Endodermal cell (in vitro differentiated cells): ENCODE data around the gene GIMAP6. TPM values are rescaled to one million over a fixed set of nuclear protein-coding genes. Genes with fewer than 3 reads are reported as not detected.

Source experiments
- DNase-seq: peaks from one replicate; pipeline ENCODE4 v3.0.0-alpha.2; 2017
- H3K27ac ChIP-seq: 2 replicates; pipeline ENCODE4 v1.5.1; 2013; ENCODE audit warnings: mild to moderate bottlenecking, low read depth, low read length, moderate library complexity
- H3K27me3 ChIP-seq: 2 replicates; pipeline ENCODE4 v1.6.1; 2013; ENCODE audit warnings: mild to moderate bottlenecking, low read length, moderate library complexity; ENCODE audit not compliant: insufficient read depth, control insufficient read depth, poor library complexity, severe bottlenecking
- H3K36me3 ChIP-seq: 2 replicates; pipeline ENCODE4 v1.7.0; 2013; ENCODE audit warnings: mild to moderate bottlenecking, low read length, moderate library complexity; ENCODE audit not compliant: control insufficient read depth, insufficient read depth
- H3K4me1 ChIP-seq: one replicate; pipeline ENCODE4 v1.7.0; 2013; ENCODE audit warnings: low read length; ENCODE audit not compliant: control insufficient read depth, insufficient read depth
- H3K4me3 ChIP-seq: 2 replicates; pipeline ENCODE4 v1.5.1; 2013; ENCODE audit warnings: mild to moderate bottlenecking, low read length, moderate library complexity
- H3K9ac ChIP-seq: 2 replicates; pipeline ENCODE4 v1.6.1; 2013; ENCODE audit warnings: mild to moderate bottlenecking, low read length, moderate library complexity; ENCODE audit not compliant: poor library complexity, severe bottlenecking; ENCODE audit errors: extremely low read depth
- H3K9me3 ChIP-seq: 2 replicates; pipeline ENCODE4 v1.6.1; 2013; ENCODE audit warnings: mild to moderate bottlenecking, low read length, moderate library complexity; ENCODE audit not compliant: control insufficient read depth
- H3K27ac Mint-ChIP-seq: 2 replicates; pipeline ENCODE4 v1.8.0; 2020; ENCODE audit warnings: mixed read lengths
- H3K27me3 Mint-ChIP-seq: 2 replicates; pipeline ENCODE4 v1.8.0; 2021; ENCODE audit warnings: mild to moderate bottlenecking, mixed read lengths; ENCODE audit not compliant: insufficient read depth
- H3K36me3 Mint-ChIP-seq: 2 replicates; pipeline ENCODE4 v1.8.0; 2020; ENCODE audit warnings: low read depth, mixed read lengths
- H3K4me1 Mint-ChIP-seq: 2 replicates; pipeline ENCODE4 v1.8.0; 2020; ENCODE audit warnings: mixed read lengths
- H3K4me3 Mint-ChIP-seq: 2 replicates; pipeline ENCODE4 v1.8.0; 2020; ENCODE audit warnings: mild to moderate bottlenecking, moderate library complexity, mixed read lengths
- H3K9me3 Mint-ChIP-seq: 2 replicates; pipeline ENCODE4 v1.8.0; 2020; ENCODE audit warnings: mild to moderate bottlenecking, mixed read lengths
- CTCF ChIP-seq: fragments of 200-600 bp; sonication (generic); conservative IDR thresholded peaks from 2 replicates; pipeline ENCODE4 v1.5.0; 2021; ENCODE audit warnings: antibody characterized with exemption, mild to moderate bottlenecking
- WGBS, 2 experiments: methylation state at CpG; one replicate each; pipeline versions ENCODE4 v1.1.5 to v1.1.7; 2013; ENCODE audit warnings: missing lambda C conversion rate in 2 of 2, mixed read lengths in 1 of 2; ENCODE audit not compliant: insufficient coverage in 1 of 2, insufficient read length in 1 of 2; 5-methylcytosine and 5-hydroxymethylcytosine counted together
- total RNA-seq, 2 donors: library from RNA; stranded (reverse); fragmentation: NEBNext Ultra II Directional in 1 of 2; extraction: Animal tissue kit (Norgen Biotek cat#: 25700) in 1 of 2; gene quantifications; 2 replicates in 1 of 2; 3 replicates in 1 of 2; pipeline ENCODE4 v1.2.1, GENCODE V29; 2021

GIMAP6 gene
- total RNA-seq, 2 donors from 2014 or later, result not detected

DNA sequence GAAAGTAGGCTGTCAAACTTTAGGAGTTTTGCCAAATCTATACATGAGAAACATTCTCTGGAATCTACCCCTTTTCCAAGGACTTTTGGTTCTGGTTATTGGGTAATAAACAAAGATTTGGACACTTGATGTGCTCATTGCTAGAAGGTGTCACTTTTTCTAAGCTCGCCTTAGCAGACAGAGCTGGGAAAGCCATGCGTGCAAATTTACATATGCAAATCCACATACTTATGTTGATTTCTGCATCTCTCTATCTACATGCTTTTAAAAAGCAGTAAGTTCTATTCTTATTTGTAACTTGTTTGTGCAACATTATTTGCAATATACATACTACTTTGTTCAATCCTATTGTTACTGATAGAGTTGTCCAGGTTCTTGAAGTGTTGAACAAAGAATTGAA lies 22.5 kb upstream of the GIMAP6 start:
- Histone ChIP-seq H3K4me1 (no peaks in the 10 kb centered on the region), H3K36me3 (no peaks in the 10 kb centered on the region), H3K9ac (no peak overlapping the region), H3K9me3 (peaks cover 9% of the 10 kb centered on the region), H3K4me3 (no peak overlapping the region), H3K27ac (no peak overlapping the region), H3K27me3 (no peaks in the 10 kb centered on the region)
- WGBS, 2 experiments, result 57 to 75% methylated on average over 2 of the region's 2 CpGs
- DNase-seq, result no peak
- H3K4me1 Mint-ChIP-seq, result no peaks in the 10 kb centered on the region
- H3K9me3 Mint-ChIP-seq, result peaks cover 9% of the 10 kb centered on the region
- H3K27me3 Mint-ChIP-seq, result peaks cover 1% of the 10 kb centered on the region
- no peak overlapping the region for H3K27ac Mint-ChIP-seq
- no peak for TF ChIP-seq CTCF
- H3K36me3 Mint-ChIP-seq, result no peaks in the 10 kb centered on the region
- no peak overlapping the region for H3K4me3 Mint-ChIP-seq

- H3K27ac ChIP-seq, result no peak overlapping the region
- H3K27ac Mint-ChIP-seq, result no peak overlapping the region
- H3K36me3 Mint-ChIP-seq, result no peaks in the 10 kb centered on the region
- no peak for TF ChIP-seq CTCF
- H3K9ac ChIP-seq, result no peak overlapping the region
- H3K4me1 ChIP-seq, result no peaks in the 10 kb centered on the region
- H3K4me3 Mint-ChIP-seq, result no peak overlapping the region
- no peaks in the 10 kb centered on the region for H3K4me1 Mint-ChIP-seq
- no peak overlapping the region for H3K4me3 ChIP-seq
- DNase-seq, result no peak
- H3K27me3 Mint-ChIP-seq, result peaks cover 7% of the 10 kb centered on the region
- WGBS, 2 experiments, result 67% methylated on average over 3 of the region's 3 CpGs; no CpG with 5 or more reads in 1 of the 2 experiments
- peaks cover 9% of the 10 kb centered on the region for H3K9me3 Mint-ChIP-seq
- H3K27me3 ChIP-seq, result no peaks in the 10 kb centered on the region
- no peaks in the 10 kb centered on the region for H3K9me3 ChIP-seq
- no peaks in the 10 kb centered on the region for H3K36me3 ChIP-seq
Measured at GRCh38 chr7:150649080-150649385, 16.8 kb upstream of the GIMAP6 start.

DNA sequence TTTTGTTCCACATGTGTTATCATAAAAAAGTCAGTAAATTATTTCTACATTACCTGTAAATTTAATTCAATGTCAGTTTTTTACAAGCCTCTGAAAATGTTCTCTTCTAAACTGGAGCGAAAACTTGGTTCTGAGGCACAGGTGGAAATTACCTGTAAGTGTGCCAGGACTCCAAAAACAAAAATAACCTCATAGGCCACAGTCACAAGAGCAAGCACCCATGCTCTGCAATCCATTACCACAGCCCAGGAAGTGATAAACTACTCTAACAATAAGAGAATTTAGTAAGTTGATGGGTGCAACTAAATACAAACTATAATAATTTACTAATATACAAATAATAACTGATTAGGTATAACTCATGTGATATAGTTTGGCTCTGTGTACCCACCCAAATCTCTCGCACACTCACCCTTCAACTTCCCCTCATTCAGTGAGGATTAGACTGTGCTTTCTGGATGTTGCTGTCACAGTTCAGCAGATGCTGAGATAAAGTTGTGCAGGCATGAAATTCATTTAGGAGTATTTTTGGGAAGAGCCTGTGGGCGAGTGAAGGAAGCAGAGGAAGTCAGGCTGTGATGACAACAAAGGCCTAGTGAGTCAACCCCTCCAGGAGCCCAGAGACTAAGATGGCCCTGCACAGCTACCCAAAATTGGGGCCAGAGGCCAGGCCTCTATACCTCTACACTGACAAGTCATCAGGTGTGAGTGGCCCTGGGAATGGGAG lies 16.3 kb upstream of the GIMAP6 start:
- Histone ChIP-seq H3K9me3 (no peaks in the 10 kb centered on the region), H3K27ac (no peak overlapping the region), H3K4me3 (no peak overlapping the region), H3K4me1 (no peaks in the 10 kb centered on the region), H3K27me3 (no peaks in the 10 kb centered on the region), H3K36me3 (no peaks in the 10 kb centered on the region), H3K9ac (no peak overlapping the region)
- no peaks in the 10 kb centered on the region for H3K4me1 Mint-ChIP-seq
- no peak overlapping the region for H3K27ac Mint-ChIP-seq
- H3K36me3 Mint-ChIP-seq, result no peaks in the 10 kb centered on the region
- DNase-seq, result no peak
- WGBS, 2 experiments, result 67 to 81% methylated on average over 1 to 2 of the region's 3 CpGs
- no peak for TF ChIP-seq CTCF
- no peak overlapping the region for H3K4me3 Mint-ChIP-seq
- peaks cover 7% of the 10 kb centered on the region for H3K27me3 Mint-ChIP-seq
- peaks cover 9% of the 10 kb centered on the region for H3K9me3 Mint-ChIP-seq
